ENCODE data around the gene ZBTB16. TPM values are rescaled to one million over a fixed set of nuclear protein-coding genes. Genes with fewer than 3 reads are reported as not detected.

The ZBTB16 gene
- total and polyA plus RNA-seq, 2 donors (not counting 3 experiments of a cell fraction or from before 2014, with no cell fraction given): 9.8 to 20.3 TPM

GRCh38 chr11:114211444-114212121 lies 152.1 kb downstream of the ZBTB16 start:
- POLR2A ChIA-PET: no interaction called here
- dilution Hi-C loops (cut with MboI; ENCODE audit: extremely low pct_ligation_motif_present, low sequenced_read_pairs) (no loop called here), intact Hi-C loops (cut with micrococcal nuclease) (no loop called here)
- Histone ChIP-seq H3K4me2 (ENCODE audit: insufficient read depth, low read length) (no peak overlapping the region), H3K79me2 (ENCODE audit: control insufficient read depth, insufficient read depth, low read length) (no peaks in the 10 kb centered on the region), H3K9me3 (replicated peaks; ENCODE audit: control insufficient read depth, insufficient read depth, low read length) (no peaks in the 10 kb centered on the region), H4K20me1 (replicated peaks; ENCODE audit: control insufficient read depth, extremely low read depth, insufficient read depth, low read length) (no peaks in the 10 kb centered on the region), H2AFZ (ENCODE audit: low read depth, low read length) (no peak overlapping the region), H3K4me1 (ENCODE audit: control insufficient read depth, extremely low read depth, insufficient read depth, low read length) (peaks cover 8% of the 10 kb centered on the region), H3K27me3 (ENCODE audit: control insufficient read depth in 2 of 2, insufficient read depth in 2 of 2, low read length in 2 of 2) (no peaks in the 10 kb centered on the region), H3K9ac (replicated peaks; ENCODE audit: extremely low read depth, insufficient read depth, low read length) (no peak overlapping the region), H3K9me1 (replicated peaks; ENCODE audit: control insufficient read depth, extremely low read depth, insufficient read depth, low read length) (no peaks in the 10 kb centered on the region), H3K27ac (ENCODE audit: insufficient read depth, low read depth, low read length) (no peak overlapping the region), H3K4me3 (replicated peaks in 1 of 3; ENCODE audit: insufficient read depth in 1 of 3, low read depth in 1 of 3, low read length in 3 of 3) (no peak overlapping the region), H3K36me3 (ENCODE audit: control insufficient read depth in 2 of 2, extremely low read depth in 1 of 2, insufficient read depth in 2 of 2, low read length in 2 of 2) (no peaks in the 10 kb centered on the region)
- no peak for DNase-seq (ENCODE audit: low read depth, low spot score)
- CTCF ChIA-PET: interaction anchor here (0.6 to 0.7 kb wide), 2 partner anchors 49 to 173 kb away, joined by 3 read pairs; no protein-coding TSS in a partner anchor
- no peak for TF ChIP-seq MYC (IDR thresholded peaks at IDR 0.05; ENCODE audit: low read depth, low read length)
- TF ChIP-seq EZH2 (IDR thresholded peaks at IDR 0.05; ENCODE audit: borderline replicate concordance, low read depth, low read length, severe bottlenecking): no peak
- TF ChIP-seq FOS (IDR thresholded peaks at IDR 0.05; ENCODE audit: borderline replicate concordance, insufficient read depth, low read length): no peak
- no peak for TF ChIP-seq GATA2 (IDR thresholded peaks at IDR 0.05; ENCODE audit: insufficient read depth, insufficient read length, low read depth, low read length)
- TF ChIP-seq POLR2AphosphoS5 (IDR thresholded peaks at IDR 0.05; ENCODE audit: insufficient read depth, low read depth, low read length): no peak
- no peak for TF ChIP-seq JUN (IDR thresholded peaks at IDR 0.05; ENCODE audit: borderline replicate concordance, insufficient read depth, insufficient read length, low read depth)
- no peak for TF ChIP-seq CTCF (IDR thresholded peaks at IDR 0.05; ENCODE audit: extremely low read depth in 1 of 2, insufficient read depth in 1 of 2, low read depth in 1 of 2, low read length in 2 of 2)
- no peak for TF ChIP-seq MAX (IDR thresholded peaks at IDR 0.05; ENCODE audit: insufficient read depth, insufficient read length)
- BruUV-seq (replicated peaks): no TSS peak
- no peak for FAIRE-seq

Data from endothelial cell of umbilical vein (primary cell).